SU-DHL-6 (cell line): ENCODE results near the gene CLMP.

Experiments used
- H2AFZ ChIP-seq: fragments of 200-600 bp; sonication (generic); 2 replicates; pipeline ENCODE4 v1.6.1; 2014; ENCODE audit warnings: low read depth, mild to moderate bottlenecking, moderate library complexity, mixed read lengths, antibody characterized with exemption, low read length; ENCODE audit not compliant: severe bottlenecking
- H3F3A ChIP-seq: fragments of 200-600 bp; shearing (Covaris generic); 2 replicates; pipeline ENCODE4 v1.6.0; 2016; ENCODE audit warnings: antibody characterized with exemption, mild to moderate bottlenecking; ENCODE audit not compliant: insufficient read depth
- H3K27ac ChIP-seq: fragments of 200-600 bp; sonication (generic); 2 replicates; pipeline ENCODE4 v1.5.1; 2016; ENCODE audit warnings: low read depth, mild to moderate bottlenecking, low read length, moderate library complexity, mixed read lengths
- H3K27me3 ChIP-seq: fragments of 200-600 bp; sonication (generic), shearing (Covaris generic); 2 replicates; pipeline ENCODE4 v1.6.0; 2014; ENCODE audit warnings: mild to moderate bottlenecking, low read length
- H3K36me3 ChIP-seq: fragments of 200-600 bp; sonication (generic); 2 replicates; pipeline ENCODE4 v1.6.1; 2014; ENCODE audit warnings: mild to moderate bottlenecking, low read length, mixed read lengths
- H3K4me2 ChIP-seq: fragments of 300-600, 200-600 bp; shearing (Covaris generic), sonication (generic); 2 replicates; pipeline ENCODE4 v1.6.0; 2014; ENCODE audit warnings: low read length, low read depth, mild to moderate bottlenecking; ENCODE audit not compliant: poor library complexity, severe bottlenecking
- H3K4me3 ChIP-seq: fragments of 200-600 bp; sonication (generic); 2 replicates; pipeline ENCODE4 v1.5.1; 2014; ENCODE audit warnings: antibody characterized with exemption, low read length, mild to moderate bottlenecking, mixed read lengths; ENCODE audit not compliant: insufficient read depth, poor library complexity, severe bottlenecking
- H3K79me2 ChIP-seq: fragments of 200-600 bp; sonication (generic); 2 replicates; pipeline ENCODE4 v1.6.1; 2014; ENCODE audit warnings: mild to moderate bottlenecking, low read length, moderate library complexity; ENCODE audit not compliant: insufficient read depth
- H3K9ac ChIP-seq: fragments of 200-600 bp; sonication (generic); 2 replicates; pipeline ENCODE4 v1.7.0; 2014; ENCODE audit warnings: mild to moderate bottlenecking, low read length
- H3K9me2 ChIP-seq: fragments of 200-600 bp; sonication (generic); replicated peaks from 2 replicates; pipeline ENCODE4 v1.6.1; 2014; ENCODE audit warnings: low read length; ENCODE audit not compliant: insufficient read depth
- H3K9me3 ChIP-seq: fragments of 200-600 bp; sonication (generic); 2 replicates; pipeline ENCODE4 v1.6.1; 2014; ENCODE audit warnings: low read length, mixed read lengths; ENCODE audit not compliant: insufficient read depth
- H4K20me1 ChIP-seq: fragments of 200-600 bp; sonication (generic); 2 replicates; pipeline ENCODE4 v1.6.1; 2014; ENCODE audit warnings: low read depth, mild to moderate bottlenecking, antibody characterized with exemption, low read length, moderate library complexity, mixed read lengths
- EZH2phosphoT487 ChIP-seq: fragments of 200-600 bp; sonication (generic), shearing (Covaris generic); conservative IDR thresholded peaks from 2 replicates; pipeline ENCODE4 v1.6.1; 2018; ENCODE audit warnings: mild to moderate bottlenecking, antibody characterized with exemption, low read length, moderate library complexity, mixed read lengths
- TF ChIP-seq, protein P1 (sequence below): fragments of 200-600 bp; sonication (generic); IDR thresholded peaks from one replicate; pipeline ENCODE4 v1.5.1; 2017; ENCODE audit warnings: antibody characterized with exemption, mild to moderate bottlenecking, low read length, moderate library complexity; ENCODE audit not compliant: insufficient read depth, poor library complexity, severe bottlenecking

The CLMP gene

DNA sequence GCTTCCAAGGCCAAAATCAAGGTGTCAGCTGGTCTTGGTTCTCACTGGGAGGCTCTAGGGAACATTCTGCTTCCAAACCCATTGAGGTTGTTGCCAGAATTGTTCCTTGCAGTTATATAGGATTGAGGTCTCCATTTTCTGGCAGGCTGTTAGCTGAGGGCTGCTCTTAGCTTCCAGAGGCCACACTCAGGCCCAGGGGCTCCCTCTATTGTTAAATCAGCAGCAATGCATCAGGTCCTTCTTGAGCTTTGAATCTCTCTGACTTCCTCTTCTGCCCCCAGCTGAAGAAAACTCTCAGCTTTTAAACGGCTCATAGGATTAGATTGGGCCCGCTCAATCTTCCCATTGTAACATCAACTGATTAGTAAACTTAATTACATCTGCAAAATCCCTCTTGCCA is 174.1 kb downstream of the CLMP start:
- H3K27ac ChIP-seq = no peak overlapping the region
- H4K20me1 ChIP-seq = no peaks in the 10 kb centered on the region
- H3K27me3 ChIP-seq = no peaks in the 10 kb centered on the region
- H3K9ac ChIP-seq = no peak overlapping the region
- H3K9me3 ChIP-seq = no peaks in the 10 kb centered on the region
- no peaks in the 10 kb centered on the region for H3K79me2 ChIP-seq
- no peak overlapping the region for H3K4me3 ChIP-seq
- H3F3A ChIP-seq = no peaks in the 10 kb centered on the region
- H2AFZ ChIP-seq = no peak overlapping the region
- H3K9me2 ChIP-seq = no peaks in the 10 kb centered on the region
- H3K4me2 ChIP-seq = no peak overlapping the region
- no peak for TF ChIP-seq EZH2phosphoT487
- TF ChIP-seq, protein P1, sequence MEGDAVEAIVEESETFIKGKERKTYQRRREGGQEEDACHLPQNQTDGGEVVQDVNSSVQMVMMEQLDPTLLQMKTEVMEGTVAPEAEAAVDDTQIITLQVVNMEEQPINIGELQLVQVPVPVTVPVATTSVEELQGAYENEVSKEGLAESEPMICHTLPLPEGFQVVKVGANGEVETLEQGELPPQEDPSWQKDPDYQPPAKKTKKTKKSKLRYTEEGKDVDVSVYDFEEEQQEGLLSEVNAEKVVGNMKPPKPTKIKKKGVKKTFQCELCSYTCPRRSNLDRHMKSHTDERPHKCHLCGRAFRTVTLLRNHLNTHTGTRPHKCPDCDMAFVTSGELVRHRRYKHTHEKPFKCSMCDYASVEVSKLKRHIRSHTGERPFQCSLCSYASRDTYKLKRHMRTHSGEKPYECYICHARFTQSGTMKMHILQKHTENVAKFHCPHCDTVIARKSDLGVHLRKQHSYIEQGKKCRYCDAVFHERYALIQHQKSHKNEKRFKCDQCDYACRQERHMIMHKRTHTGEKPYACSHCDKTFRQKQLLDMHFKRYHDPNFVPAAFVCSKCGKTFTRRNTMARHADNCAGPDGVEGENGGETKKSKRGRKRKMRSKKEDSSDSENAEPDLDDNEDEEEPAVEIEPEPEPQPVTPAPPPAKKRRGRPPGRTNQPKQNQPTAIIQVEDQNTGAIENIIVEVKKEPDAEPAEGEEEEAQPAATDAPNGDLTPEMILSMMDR = peak; percentile 50
- H3K36me3 ChIP-seq = no peaks in the 10 kb centered on the region
